Stimulated activated naive CD8-positive, alpha-beta T cell treated with anti-CD3 and anti-CD28 coated beads, Interleukin-15, Interleukin-2, amounts not matched to agents 100 ng/mL and 50 ng/mL, for 24 hours (primary cell): ENCODE data around the gene LAPTM5.

Experiments
- H3K27ac Mint-ChIP-seq: one replicate; pipeline ENCODE4 v1.8.0; 2021; ENCODE audit warnings: mild to moderate bottlenecking, mixed read lengths
- H3K27me3 Mint-ChIP-seq: one replicate; pipeline ENCODE4 v1.8.0; 2021; ENCODE audit warnings: mixed read lengths
- H3K36me3 Mint-ChIP-seq: one replicate; pipeline ENCODE4 v1.8.0; 2021; ENCODE audit warnings: low read depth, mixed read lengths
- H3K4me1 Mint-ChIP-seq: one replicate; pipeline ENCODE4 v1.8.0; 2021; ENCODE audit warnings: low read depth, mixed read lengths
- H3K4me3 Mint-ChIP-seq: one replicate; pipeline ENCODE4 v1.8.0; 2021; ENCODE audit warnings: mild to moderate bottlenecking, mixed read lengths
- H3K9me3 Mint-ChIP-seq: one replicate; pipeline ENCODE4 v1.8.0; 2021; ENCODE audit warnings: mixed read lengths

The LAPTM5 gene

DNA sequence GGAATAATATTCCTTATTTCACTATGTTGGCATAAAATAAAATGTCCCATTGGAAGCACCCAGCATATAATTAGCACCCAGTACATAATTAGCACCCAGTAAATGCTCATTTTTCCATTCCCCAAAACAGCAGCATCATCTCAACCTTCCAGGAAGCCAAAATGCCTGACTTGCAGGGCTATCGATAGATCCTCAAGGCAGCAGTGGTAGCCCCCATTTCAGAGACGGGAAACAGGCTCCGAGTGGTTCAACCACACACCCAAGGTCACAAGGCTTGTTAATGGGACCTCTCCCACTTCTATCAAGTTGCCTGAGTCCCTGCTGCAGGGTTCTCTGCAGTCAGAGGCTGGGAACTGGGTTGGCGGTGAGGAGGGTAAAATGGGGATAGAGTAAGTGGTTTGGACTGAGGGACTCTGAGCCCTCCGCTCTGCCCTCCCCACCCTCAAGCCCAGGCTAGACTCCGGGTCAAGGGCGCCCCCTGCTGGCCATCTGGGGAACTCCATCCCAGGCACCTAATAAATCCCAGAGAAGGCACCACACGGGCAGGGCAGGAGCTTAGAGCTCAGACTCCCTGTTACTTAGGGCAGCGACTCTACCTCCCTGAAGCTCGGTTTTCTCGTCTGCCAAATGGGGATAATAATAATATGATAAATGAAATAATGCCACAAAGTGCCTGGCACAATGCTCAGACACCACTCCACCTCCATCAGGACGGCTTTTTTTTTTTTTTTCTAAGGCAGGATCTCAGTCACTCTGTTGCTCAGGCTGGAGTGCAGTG is 21.9 kb upstream of the LAPTM5 start:
- H3K27ac Mint-ChIP-seq, result peak overlapping the region; percentile 21
- no peak overlapping the region for H3K4me3 Mint-ChIP-seq
- no peaks in the 10 kb centered on the region for H3K27me3 Mint-ChIP-seq
- H3K9me3 Mint-ChIP-seq, result no peaks in the 10 kb centered on the region
- H3K4me1 Mint-ChIP-seq, result peaks cover 26% of the 10 kb centered on the region
- no peaks in the 10 kb centered on the region for H3K36me3 Mint-ChIP-seq

DNA sequence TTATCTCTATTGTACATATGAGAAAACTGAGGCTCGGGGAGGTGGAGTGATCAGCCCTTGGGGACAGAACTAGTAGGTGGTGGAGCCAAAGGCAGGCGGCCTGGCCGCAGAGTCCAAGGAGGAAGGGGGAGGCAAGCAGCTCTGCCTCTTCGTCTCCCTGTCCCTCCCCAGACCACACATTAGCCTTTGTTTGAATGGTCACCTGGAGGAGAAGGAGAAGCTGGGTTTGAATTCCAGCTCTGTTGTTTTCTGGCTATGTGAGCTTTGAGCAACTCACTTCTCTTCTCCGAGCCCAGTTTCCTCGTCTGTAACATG is 21.4 kb upstream of the LAPTM5 start:
- Mint-ChIP-seq H3K27me3 (no peaks in the 10 kb centered on the region), H3K4me1 (peaks cover 26% of the 10 kb centered on the region), H3K9me3 (no peaks in the 10 kb centered on the region), H3K36me3 (no peaks in the 10 kb centered on the region), H3K4me3 (no peak overlapping the region), H3K27ac (no peak overlapping the region)

DNA sequence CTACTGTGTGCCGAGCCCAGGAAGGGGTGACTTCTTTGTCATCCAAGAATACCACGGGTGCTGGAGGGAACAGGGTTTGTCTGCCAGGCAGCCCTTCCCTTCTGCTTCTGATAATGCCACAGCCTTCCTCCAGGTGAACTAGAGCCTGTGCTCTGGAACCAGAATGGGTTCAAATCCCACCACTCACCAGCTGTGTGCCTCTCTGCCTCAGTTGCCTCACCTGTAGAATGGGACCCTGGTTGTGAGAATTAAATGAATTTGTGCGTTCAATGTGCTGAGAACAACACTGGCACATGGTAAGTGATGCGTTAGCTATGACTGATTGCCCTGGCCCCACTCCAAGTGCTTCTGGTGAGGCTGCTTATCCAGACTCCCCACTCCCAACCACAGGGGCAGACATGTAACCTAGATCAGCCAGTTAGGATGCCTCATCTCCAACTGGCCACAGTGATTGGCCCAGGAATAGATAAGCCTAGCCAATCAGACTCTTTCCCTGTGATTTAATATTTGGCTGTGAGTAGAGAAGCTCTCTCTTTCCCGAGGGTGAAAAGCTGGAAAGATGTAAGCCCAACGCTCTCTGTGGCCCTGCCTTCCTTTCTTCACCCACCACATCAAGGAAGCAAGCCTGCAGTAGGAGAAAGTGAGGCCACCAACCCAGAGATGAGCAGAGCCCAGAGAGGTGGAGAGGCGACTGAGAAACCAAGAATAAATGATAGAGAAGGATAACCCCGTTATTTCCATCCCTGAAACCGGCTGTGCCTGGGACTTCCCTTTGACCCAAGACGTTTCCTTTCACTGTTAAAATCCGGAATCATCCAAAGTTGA is 20.8 kb upstream of the LAPTM5 start:
- H3K4me1 Mint-ChIP-seq, result peaks cover 26% of the 10 kb centered on the region
- no peaks in the 10 kb centered on the region for H3K9me3 Mint-ChIP-seq
- H3K4me3 Mint-ChIP-seq, result no peak overlapping the region
- no peak overlapping the region for H3K27ac Mint-ChIP-seq
- no peaks in the 10 kb centered on the region for H3K36me3 Mint-ChIP-seq
- no peaks in the 10 kb centered on the region for H3K27me3 Mint-ChIP-seq

- Mint-ChIP-seq H3K27me3 (no peaks in the 10 kb centered on the region), H3K4me3 (no peak overlapping the region), H3K27ac (no peak overlapping the region), H3K4me1 (peaks cover 26% of the 10 kb centered on the region), H3K9me3 (no peaks in the 10 kb centered on the region), H3K36me3 (no peaks in the 10 kb centered on the region)
These were observed 20.3 kb upstream of the LAPTM5 start for GRCh38 chr1:30777904-30778153.

GRCh38 chr1:30777060-30777903 is 19.7 kb upstream of the LAPTM5 start:
- no peaks in the 10 kb centered on the region for H3K36me3 Mint-ChIP-seq
- H3K4me1 Mint-ChIP-seq, result peaks cover 26% of the 10 kb centered on the region
- H3K4me3 Mint-ChIP-seq, result no peak overlapping the region
- H3K27ac Mint-ChIP-seq, result no peak overlapping the region
- no peaks in the 10 kb centered on the region for H3K27me3 Mint-ChIP-seq
- no peaks in the 10 kb centered on the region for H3K9me3 Mint-ChIP-seq

DNA sequence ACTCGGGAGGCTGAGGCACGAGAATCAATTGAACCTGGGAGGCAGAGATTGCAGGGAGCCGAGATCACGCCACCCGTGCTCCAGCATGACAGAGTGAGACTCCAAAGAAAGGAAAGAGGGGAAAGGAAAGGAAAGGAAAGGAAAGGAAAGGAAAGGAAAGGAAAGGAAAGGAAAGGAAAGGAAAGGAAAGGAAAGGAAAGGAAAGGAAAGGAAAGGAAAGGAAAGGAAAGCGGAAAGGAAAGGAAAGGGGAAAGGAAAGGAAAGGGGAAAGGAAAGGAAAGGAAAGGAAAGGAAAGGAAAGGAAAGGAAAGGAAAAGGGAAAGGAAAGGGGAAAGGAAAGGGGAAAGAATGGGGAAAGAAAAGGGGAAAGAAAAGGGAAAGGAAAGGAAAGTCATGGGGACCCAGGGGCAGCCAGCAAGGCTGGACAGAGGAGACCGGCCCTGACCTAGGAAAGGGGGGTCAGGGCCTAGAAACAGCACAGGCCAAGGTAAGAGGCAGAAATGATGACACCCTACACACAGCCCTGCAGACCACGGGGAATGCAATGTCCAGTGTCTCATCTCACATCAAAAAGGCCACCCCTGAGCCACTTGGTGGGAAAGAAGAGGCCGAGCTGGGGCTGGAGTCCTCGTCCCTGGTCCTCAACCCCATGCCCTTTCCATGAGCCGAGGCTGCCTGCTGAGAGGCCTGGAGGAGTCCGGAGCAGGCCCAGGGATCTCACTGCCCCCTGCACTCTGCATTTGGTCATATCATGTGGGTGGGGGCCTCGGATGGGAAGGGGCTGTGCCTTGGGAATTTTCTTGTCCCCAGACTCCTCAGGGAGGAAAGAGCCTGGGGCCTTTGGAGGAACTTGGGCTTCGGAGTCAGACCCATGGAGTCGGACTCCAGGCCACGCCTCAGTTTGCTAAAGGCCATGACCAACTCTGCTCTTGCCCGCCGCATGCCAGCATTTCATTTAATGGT is 18.8 kb upstream of the LAPTM5 start:
- H3K36me3 Mint-ChIP-seq, result no peaks in the 10 kb centered on the region
- H3K27me3 Mint-ChIP-seq, result no peaks in the 10 kb centered on the region
- no peak overlapping the region for H3K27ac Mint-ChIP-seq
- no peak overlapping the region for H3K4me3 Mint-ChIP-seq
- H3K4me1 Mint-ChIP-seq, result peaks cover 26% of the 10 kb centered on the region
- no peaks in the 10 kb centered on the region for H3K9me3 Mint-ChIP-seq

DNA sequence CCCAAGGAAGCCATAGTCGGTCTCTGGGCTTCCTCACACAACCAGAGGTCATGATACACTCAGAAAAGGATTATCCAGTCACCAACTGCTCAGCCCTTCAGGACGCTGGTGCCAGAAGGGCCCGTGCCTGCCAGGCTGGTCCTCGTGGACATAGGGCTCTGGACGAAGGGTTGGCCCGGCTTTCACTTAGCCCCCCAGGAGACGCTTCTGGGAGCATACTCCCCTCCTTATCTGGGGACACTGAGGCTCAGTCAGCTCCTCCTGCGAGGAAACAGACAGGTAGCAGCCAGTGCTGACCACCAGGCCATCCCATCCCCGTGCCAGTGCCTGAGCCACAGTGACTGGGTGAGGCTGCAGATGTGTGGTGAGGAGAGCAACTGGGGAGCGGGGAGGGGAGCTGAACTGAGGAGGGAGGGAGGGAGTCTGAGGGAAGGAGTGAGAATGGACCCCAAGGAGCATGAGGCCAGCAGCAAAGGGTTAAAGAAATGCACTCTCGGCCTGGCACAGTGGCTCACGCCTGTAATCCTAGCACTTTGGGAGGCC is 17.9 kb upstream of the LAPTM5 start:
- Mint-ChIP-seq H3K4me1 (peaks cover 22% of the 10 kb centered on the region), H3K4me3 (no peak overlapping the region), H3K36me3 (no peaks in the 10 kb centered on the region), H3K9me3 (no peaks in the 10 kb centered on the region), H3K27ac (no peak overlapping the region), H3K27me3 (no peaks in the 10 kb centered on the region)

GRCh38 chr1:30774550-30775432 is 17.2 kb upstream of the LAPTM5 start:
- no peaks in the 10 kb centered on the region for H3K27me3 Mint-ChIP-seq
- H3K4me3 Mint-ChIP-seq, result no peak overlapping the region
- no peak overlapping the region for H3K27ac Mint-ChIP-seq
- H3K36me3 Mint-ChIP-seq, result no peaks in the 10 kb centered on the region
- H3K4me1 Mint-ChIP-seq, result peaks cover 17% of the 10 kb centered on the region
- no peaks in the 10 kb centered on the region for H3K9me3 Mint-ChIP-seq

- Mint-ChIP-seq H3K27ac (no peak overlapping the region), H3K36me3 (no peaks in the 10 kb centered on the region), H3K9me3 (no peaks in the 10 kb centered on the region), H3K27me3 (no peaks in the 10 kb centered on the region), H3K4me1 (peaks cover 14% of the 10 kb centered on the region), H3K4me3 (no peak overlapping the region)
These were observed 16.3 kb upstream of the LAPTM5 start for GRCh38 chr1:30773722-30774358.

- Mint-ChIP-seq H3K27ac (no peak overlapping the region), H3K36me3 (no peaks in the 10 kb centered on the region), H3K4me3 (no peak overlapping the region), H3K9me3 (no peaks in the 10 kb centered on the region), H3K4me1 (peaks cover 30% of the 10 kb centered on the region), H3K27me3 (no peaks in the 10 kb centered on the region)
These were observed 13.4 kb upstream of the LAPTM5 start for GRCh38 chr1:30771005-30771404.

- H3K4me1 Mint-ChIP-seq, result peaks cover 38% of the 10 kb centered on the region
- H3K27me3 Mint-ChIP-seq, result no peaks in the 10 kb centered on the region
- no peaks in the 10 kb centered on the region for H3K36me3 Mint-ChIP-seq
- peak overlapping the region; percentile 40 for H3K27ac Mint-ChIP-seq
- H3K4me3 Mint-ChIP-seq, result no peak overlapping the region
- H3K9me3 Mint-ChIP-seq, result no peaks in the 10 kb centered on the region
These were observed 12.6 kb upstream of the LAPTM5 start for GRCh38 chr1:30770150-30770549.

- Mint-ChIP-seq H3K36me3 (no peaks in the 10 kb centered on the region), H3K9me3 (no peaks in the 10 kb centered on the region), H3K27ac (peak overlapping the region; percentile 58), H3K4me1 (peaks cover 45% of the 10 kb centered on the region), H3K4me3 (no peak overlapping the region), H3K27me3 (no peaks in the 10 kb centered on the region)
These were observed 11.5 kb upstream of the LAPTM5 start for GRCh38 chr1:30768830-30769718.
